B cell (primary cell): ENCODE measurements around the gene LYRM9.

Source experiments
- EZH2 ChIP-seq: IDR thresholded peaks from 2 replicates; pipeline ENCODE4 v1.6.1; 2012; ENCODE audit warnings: borderline replicate concordance, low read depth, mild to moderate bottlenecking, moderate library complexity, low read length; ENCODE audit not compliant: insufficient read depth, poor library complexity, severe bottlenecking
- TF ChIP-seq, protein P1 (sequence below): fragments of 200-600 bp; IDR thresholded peaks from one replicate; pipeline ENCODE4 v1.8.0; 2022; ENCODE audit warnings: antibody characterized with exemption, mild to moderate bottlenecking

DNA sequence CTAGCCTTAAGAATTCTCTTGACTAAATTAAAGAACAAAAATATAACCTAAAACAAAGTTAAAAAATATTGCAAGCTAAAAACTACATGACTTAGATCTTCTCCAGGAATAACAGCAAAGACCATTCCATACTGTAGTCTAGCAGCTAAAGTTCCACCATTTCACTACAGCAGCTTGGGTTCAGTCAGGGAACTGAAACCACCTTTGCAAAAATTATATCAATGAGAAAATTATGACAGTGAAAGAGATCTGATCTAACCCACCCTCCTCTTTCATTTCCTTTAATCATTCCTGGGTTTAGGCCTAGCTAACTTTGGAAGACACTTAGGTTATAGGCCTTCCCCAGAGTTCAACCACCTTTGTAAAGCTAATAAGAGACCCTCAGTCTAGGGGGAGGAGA lies 56.5 kb downstream of the LYRM9 start:
- no peak for TF ChIP-seq EZH2
- TF ChIP-seq, protein P1, sequence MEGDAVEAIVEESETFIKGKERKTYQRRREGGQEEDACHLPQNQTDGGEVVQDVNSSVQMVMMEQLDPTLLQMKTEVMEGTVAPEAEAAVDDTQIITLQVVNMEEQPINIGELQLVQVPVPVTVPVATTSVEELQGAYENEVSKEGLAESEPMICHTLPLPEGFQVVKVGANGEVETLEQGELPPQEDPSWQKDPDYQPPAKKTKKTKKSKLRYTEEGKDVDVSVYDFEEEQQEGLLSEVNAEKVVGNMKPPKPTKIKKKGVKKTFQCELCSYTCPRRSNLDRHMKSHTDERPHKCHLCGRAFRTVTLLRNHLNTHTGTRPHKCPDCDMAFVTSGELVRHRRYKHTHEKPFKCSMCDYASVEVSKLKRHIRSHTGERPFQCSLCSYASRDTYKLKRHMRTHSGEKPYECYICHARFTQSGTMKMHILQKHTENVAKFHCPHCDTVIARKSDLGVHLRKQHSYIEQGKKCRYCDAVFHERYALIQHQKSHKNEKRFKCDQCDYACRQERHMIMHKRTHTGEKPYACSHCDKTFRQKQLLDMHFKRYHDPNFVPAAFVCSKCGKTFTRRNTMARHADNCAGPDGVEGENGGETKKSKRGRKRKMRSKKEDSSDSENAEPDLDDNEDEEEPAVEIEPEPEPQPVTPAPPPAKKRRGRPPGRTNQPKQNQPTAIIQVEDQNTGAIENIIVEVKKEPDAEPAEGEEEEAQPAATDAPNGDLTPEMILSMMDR: no peak
